Left renal pelvis (tissue), 4 donors: ENCODE results near the gene SNX32. TPM values are rescaled to one million over a fixed set of nuclear protein-coding genes. Genes with fewer than 3 reads are reported as not detected.

Source experiments
- DNase-seq, 4 donors: peaks; one replicate each; pipeline ENCODE4 v3.0.0-alpha.2; 2013; ENCODE audit warnings: low read depth in 4 of 4, low spot score in 3 of 4
- polyA plus RNA-seq, 4 donors: library from polyadenylated mRNA; unstranded; fragments of 120-200 nt; gene quantifications; one replicate each; pipeline ENCODE4 v1.2.1, GENCODE V29; 2013; ENCODE audit not compliant: insufficient read length in 4 of 4

SNX32 gene
- polyA plus RNA-seq, 4 donors: 2.0 to 4.1 (median 2.9) TPM

DNA sequence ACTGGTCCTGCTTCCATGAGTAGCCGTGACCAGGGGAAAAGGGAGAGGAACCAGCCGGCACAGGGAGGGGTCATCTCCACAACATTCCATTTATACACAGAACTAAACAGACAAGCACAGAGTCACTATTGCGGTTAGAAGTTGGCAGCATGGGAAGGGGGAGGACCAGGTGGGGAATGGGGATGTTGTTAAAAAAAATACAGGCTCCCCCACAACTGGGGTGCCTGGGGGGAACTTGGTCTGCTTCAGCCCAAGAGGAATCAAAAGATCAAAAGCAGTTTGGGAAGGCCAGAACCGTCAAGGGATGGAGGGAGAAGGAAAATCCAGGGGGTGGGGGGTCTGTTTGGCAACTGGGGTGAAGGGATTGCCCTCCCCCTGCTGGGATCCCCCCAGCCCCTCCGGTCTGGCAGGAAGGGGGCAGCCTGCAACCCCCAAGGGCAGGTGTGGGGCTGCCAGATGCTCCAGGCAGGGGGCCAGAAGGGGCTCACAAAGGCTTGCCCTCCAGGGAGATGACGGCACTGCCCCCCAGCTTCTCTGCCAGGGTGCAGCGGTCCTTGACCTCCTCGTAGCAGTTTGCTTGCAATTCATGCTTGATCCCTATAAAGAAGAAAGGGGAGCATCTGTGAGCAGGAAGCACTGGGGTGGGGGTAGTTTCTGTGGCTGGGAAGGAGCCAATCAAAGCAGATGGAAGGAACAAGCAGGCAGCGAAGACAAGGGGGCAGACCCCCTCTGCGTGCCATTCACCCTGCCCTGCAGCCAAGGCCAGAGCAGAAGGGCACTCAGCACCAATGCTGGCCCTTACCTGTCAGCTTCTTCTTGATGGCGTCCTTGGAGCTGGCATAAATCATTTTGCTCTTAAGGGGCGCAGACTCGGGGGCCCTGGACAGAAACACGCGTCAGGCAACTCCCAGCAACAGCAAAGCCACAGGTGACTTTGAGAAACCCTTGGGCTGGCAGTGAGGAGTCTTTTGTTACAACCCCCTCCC, 21.4 kb downstream of the SNX32 start:
- DNase-seq: no peak

DNA sequence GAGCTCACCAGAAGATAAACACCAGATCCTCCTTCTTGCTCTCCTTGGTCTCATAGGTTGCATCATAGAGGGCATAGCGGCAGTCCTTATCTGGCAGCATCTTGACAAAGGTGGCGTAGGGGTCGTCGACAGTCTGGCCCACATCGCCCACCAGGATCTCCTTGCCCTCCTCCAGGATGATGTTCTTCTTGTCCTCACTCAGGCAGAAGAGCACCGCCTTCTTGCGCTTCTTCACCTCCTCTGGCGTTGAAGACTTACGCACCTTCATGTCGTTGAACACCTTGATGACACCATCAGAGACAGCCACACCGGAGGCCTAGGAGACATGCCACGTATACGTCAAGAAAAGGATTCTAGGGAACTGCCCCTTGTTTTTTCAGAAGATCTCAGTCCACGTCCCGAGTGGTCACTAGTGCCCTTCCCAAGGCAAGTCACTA, 22.2 kb downstream of the SNX32 start:
- DNase-seq: no peak

DNA sequence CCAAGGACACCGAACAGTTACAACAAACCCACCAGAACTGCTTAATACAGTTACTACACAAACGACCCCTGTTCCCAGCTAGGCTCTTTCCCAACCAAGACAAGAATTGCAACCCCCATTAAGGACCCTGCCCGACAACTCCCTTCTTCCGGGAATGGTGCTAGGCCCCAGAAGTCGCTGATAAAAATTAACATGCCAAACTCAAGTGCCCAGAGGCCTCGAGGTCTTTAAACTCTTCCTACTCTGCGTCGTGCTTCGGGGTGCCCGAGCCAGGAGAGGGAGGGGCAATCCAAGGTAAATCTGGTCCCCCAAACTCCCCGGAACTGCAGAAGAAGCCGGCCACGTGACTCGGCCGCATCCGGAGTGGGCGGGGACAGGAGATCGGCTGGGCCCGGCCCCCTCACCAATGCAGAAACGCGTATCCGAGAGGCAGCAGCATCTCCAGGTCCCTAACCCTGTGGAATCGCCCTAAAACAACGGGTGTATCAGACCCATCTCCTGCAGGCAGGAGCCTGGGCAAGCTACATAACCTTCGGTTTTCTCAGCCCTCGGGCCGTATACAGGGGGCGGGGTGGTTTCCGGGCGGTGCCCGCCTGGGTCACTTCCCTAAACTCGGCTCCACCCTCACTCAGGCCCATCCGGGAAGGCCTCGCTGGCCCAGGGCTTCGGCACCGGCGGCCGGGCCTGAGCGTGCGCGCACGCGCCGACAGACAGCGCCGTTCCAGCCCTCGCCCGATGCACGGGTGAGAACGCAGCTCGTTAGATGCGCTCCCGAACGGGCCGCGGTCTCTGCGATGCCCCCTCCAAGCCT, 23.1 kb downstream of the SNX32 start:
- peak in 1 of 4 donors; percentile 27 for DNase-seq

DNA sequence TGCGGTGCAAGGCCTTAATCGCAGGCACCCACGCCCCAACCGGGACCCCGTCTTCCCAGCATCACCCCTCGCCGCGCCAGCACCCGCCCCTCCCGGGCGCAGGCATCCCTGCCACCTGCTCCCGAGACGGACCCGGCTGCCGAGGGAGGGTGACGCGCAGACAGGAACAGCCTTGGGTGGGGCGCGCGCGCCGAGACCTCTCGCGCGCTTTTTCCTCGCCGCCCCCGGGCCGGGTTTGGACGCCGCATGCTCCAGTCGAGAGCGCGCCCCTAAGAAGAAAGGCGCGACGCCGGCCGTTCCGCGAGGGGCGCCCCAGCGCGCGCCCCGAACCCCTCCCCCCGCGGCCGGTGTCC, 23.7 kb downstream of the SNX32 start:
- no peak for DNase-seq

DNA sequence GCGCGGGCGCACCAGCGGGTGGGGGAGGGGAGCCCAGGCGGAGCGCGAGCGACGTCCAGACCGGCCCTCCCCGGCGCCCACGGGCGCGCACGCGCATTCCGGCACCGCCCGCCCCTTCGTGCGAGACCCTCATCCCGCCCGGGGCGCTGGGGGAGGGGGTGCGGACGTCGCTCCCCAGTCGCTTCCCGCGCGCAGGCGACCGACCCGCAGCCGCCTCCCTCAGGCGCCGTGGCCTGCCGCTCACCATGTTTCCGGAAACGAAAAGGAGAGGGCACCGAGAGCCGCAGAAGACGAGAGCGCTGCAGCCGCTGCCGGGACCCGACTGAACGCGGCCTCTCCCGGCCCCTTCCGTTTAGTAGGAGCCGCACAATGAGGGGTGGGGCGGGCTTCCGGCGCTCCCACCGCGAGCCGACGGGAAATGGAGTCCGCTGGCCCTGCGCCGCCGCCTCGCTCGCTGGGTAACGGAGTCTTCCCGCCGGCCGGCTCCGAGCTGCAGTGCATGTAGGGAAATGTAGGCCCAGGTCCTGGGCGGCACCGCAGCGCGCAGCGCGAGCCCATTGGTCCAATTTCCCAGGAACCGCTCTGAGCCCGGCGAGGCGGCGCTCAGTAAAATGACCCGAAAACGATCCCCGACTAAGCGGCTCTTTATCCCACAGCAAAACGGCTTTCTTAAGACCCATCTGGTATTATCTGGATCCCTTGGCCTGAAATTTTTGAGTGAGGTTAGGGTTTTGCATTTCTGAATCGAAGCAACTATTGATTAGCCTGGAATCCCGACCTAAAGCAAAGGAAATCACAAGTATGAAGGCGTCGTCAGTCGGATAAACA, 24.3 kb downstream of the SNX32 start, which contains the start of gene CFL1:
TSS of gene CFL1 (minus strand) at position 328 of the 828 bp plus-strand sequence. CDS start at position 247, 81 bp downstream.
- DNase-seq: peak; percentile 87 to 92 (median 92)

DNA sequence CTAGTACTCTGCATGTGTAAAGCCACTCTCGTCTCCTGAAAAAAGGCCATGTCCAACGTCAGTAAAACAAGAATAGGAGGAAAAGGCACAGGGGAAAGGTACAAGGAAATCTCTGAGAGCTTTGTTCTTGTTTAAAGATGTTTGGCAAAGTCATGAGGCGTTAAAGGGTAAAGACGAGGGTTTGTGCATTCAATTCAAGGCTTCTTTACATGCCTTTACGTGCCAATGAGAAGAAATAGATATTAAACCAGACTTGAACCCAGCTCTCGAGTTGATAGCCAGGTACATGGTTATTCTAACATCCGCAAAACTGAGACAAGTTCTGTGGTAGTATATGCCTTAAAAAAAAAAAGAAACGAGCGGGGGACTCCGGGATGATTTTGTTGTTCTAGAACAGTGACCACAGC, 24.9 kb downstream of the SNX32 start:
- no peak for DNase-seq

DNA sequence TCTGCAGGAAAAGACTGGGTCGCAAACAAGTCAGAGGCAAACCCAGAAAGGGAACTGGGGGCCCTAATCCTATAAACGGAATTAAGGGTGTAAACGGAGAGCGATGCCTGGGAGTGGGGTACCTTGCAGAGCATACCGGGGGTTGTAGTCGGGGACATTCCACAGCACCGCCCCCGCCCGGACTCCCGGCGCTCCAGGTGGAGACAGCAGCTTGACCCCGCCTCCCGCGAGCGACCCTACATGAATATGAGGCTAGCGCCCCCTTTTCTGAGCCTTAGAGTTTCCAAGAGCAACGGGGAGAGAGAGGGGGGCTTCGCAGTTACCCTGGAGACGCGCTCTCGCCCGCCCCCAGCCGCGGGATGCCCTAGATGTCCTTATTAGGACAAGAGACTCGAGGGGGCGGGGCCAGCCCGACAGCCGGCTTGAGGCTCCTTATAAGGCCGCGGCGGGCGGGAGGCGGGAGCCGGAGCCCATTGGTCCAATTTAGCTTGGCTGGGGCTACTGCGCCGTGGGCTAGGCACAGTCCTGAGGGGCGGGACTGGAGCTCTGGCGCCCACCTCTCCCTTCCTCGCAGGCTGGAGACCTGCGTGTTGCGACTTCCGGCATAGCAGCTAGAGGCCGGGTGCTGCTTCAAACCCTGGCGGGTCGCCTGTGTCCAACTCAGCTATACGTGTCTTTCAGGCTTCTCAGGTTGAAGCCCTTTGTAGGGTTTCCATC, 25.5 kb downstream of the SNX32 start:
- peak; percentile 90 to 96 (median 95) for DNase-seq

DNA sequence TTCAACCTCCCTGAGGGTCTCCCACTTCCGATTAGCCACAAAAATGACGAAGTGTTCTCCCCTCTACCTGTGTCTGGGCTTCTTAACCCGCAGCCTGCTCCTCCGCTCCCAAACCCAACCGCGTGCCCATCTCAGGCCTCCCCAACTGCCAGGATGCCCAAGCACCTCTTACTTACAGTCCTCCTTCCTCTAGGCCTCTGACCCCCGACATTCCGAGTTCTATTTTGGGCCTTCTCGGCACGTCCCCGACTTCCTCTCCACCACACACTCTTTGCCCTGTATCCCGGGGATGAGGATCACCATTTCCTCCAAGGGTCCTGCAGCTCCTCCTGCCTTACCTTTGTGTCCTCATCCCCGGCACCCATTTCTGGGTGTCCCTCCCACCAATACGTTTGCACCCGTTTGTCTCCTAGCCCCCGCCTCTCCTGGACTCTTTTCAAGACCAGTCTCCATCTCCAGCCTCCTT, 26.1 kb downstream of the SNX32 start:
- DNase-seq: no peak

DNA sequence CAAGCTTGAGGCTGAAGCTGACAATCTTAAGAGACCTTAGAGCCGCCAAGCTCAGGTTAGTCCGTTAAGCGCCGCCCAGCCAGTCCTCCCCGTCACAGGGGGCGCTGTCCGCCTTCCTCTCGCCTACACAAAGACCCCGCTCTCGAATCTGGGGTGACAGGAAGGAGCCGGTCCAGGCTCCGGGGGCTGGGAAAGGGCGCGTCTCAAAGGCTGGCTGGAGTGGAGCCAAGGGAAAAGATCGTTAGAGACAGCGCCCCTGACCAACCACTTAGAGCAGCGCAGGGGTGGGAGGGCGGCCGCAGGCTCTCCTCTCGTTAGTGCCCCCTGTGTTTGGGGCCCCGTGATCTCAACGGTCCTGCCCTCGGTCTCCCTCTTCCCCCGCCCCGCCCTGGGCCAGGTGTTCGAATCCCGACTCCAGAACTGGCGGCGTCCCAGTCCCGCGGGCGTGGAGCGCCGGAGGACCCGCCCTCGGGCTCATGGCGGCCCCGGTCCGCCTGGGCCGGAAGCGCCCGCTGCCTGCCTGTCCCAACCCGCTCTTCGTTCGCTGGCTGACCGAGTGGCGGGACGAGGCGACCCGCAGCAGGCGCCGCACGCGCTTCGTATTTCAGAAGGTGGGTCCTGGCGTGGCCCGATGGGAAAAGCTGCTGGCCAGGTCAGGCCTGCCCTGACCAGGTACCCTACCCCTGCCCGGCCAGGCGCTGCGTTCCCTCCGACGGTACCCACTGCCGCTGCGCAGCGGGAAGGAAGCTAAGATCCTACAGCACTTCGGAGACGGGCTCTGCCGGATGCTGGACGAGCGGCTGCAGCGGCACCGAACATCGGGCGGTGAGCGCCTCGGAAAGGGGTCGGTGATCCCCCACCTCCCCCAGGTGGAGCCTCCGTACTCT, 26.8 kb downstream of the SNX32 start, which contains the start of gene MUS81:
TSS of gene MUS81 (plus strand) at position 156 of the 887 bp plus-strand sequence. CDS start at position 477, 321 bp downstream.
- DNase-seq: peak; percentile 87 to 96 (median 92)

DNA sequence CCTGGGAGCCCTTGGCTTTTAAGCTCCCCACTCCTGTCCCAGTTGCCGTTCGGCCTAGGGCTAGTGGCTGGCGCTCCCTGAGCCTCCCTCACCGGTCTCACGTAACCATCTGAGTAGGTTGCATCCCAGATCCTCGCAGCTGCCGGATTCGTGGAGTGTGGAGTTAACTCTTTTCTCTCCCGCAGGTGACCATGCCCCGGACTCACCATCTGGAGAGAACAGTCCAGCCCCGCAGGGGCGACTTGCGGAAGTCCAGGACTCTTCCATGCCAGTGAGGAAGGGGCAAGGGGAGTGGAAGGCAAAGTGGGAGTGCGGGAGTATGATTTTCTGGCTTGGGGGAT, 27.4 kb downstream of the SNX32 start:
- DNase-seq: no peak

DNA sequence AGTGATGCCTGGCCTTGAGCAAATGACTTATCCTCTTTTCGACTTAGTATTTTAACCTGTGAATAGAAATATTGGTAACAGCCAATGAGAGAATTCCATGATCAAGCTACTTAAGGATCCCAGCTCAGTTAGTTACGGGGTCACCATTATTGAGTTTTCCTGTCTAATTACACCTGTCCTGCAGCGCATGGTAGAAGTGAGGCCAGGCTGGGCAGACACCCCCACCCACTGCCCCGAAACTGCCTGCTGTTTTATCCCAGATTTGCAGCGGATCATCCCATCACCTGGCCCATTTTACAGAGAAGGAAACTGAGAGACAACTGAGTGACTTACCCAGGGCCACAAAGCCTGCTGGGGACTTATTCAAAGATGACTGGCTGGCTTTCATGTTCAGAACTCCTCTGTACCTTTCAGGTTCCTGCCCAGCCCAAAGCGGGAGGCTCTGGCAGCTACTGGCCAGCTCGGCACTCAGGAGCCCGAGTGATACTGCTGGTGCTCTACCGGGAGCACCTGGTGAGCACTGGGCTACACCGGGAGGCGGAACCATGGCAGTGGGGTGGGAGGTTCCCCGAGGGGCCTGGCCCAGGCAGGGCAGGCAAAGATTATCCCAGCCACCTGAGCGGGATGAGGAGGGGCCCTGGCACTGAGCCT, 27.9 kb downstream of the SNX32 start:
- no peak for DNase-seq

DNA sequence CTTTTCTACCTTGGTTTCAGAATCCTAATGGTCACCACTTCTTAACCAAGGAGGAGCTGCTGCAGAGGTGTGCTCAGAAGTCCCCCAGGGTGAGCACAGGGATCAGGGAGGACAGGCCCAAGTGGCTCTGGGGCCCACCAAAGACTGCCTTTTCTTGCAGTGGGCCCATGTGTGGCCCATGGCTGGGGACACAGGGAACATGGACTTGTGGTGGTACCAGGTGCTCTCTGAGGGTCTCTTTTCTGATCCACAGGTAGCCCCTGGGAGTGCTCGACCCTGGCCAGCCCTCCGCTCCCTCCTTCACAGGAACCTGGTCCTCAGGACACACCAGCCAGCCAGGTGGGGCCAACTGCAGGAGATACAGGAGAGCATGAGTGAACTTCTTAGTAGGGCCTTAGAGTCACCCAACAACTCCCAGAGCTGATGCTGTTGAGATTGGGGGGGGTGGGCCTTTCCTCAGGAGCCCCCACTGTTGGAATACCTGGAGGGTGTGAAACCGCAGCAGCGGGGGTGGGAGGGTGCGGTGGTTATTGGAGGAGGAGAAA, 28.5 kb downstream of the SNX32 start:
- DNase-seq: no peak

DNA sequence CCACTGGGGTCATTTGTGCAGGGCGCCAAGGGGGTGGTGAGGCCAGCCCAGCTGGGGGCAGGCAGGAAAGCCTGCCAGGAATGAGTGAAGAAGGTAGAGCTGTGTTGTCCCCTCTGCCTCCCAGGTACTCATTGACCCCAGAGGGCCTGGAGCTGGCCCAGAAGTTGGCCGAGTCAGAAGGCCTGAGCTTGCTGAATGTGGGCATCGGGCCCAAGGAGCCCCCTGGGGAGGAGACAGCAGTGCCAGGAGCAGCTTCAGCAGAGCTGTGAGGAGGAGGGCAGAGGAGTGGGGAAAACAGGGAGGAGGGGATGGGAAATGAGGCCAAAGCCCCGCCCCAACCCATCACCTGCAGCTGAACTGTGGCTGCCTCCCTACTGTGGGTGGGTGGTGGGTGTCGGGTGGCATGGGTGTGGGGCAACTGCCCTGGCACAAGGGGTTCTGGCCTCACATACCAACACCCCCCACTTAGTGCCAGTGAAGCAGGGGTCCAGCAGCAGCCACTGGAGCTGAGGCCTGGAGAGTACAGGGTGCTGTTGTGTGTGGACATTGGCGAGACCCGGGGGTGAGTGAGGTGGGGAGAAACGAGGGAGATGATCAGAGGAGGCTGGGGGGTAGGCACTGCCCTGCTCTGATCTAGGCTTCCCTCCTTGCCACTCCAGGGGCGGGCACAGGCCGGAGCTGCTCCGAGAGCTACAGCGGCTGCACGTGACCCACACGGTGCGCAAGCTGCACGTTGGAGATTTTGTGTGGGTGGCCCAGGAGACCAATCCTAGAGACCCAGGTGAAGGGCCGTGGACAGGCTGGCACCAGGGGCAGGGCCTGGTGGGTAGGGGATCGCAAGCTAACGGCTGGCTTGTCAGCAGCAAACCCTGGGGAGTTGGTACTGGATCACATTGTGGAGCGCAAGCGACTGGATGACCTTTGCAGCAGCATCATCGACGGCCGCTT, 29.5 kb downstream of the SNX32 start:
- DNase-seq: no peak

DNA sequence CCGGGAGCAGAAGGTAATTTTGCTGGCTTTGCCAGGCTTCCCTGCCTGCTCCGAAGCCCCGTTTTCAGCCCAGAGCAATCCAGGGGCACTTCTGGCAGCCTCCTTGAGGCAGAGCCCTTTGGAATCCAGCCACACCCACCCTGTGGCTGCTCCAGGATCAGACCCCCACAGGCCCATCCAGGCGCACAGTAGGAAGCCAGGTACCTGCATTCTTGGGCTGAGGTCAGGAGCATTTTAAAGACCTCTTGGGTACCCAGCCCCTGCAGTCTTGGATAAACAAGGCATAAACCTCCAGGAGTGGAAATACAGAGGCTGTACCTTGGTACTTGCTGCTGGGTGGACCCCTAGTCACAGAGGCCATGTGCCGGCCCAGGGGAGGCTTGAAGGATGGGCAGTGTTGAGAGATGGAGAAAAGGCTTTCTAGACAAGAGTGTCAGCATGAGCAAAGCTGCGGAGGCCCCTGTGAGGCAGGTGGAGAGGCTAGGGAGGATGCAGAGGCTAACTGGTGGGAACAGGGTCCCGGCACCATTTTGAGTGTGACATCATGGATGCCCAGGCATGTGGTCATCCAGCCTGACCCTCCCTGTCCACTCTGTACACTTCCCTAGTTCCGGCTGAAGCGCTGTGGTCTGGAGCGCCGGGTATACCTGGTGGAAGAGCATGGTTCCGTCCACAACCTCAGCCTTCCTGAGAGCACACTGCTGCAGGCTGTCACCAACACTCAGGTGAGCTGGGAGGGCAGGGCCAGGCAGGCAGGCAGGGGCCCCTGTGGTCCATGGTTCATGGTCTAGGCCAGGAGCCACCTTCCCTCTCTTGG, 30.3 kb downstream of the SNX32 start:
- no peak for DNase-seq

DNA sequence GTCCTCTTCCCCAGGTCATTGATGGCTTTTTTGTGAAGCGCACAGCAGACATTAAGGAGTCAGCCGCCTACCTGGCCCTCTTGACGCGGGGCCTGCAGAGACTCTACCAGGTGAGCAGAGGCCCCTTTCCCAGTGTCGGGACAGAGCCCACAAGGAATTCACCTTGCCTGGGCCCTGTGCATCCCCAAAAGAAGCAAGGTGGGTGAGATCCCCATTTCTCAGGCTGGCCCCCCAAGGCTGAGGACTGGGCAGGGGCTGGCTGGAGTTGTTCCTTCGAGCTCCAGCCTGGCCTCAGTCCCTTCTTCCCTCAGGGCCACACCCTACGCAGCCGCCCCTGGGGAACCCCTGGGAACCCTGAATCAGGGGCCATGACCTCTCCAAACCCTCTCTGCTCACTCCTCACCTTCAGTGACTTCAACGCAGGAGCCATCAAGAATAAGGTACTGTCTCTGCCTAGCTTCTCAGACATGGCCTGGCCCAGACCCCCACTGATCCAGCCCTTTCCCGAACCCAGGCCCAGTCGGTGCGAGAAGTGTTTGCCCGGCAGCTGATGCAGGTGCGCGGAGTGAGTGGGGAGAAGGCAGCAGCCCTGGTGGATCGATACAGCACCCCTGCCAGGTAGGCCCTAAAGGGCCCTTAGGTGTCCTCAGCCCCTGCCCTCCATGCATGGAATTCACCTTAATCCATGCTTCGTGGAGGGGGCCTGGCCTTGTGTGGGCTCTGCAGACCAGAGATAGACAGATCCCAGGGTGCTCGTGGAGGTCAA, 31.1 kb downstream of the SNX32 start:
- no peak for DNase-seq
